Loucy (cell line): Measurements from ENCODE around the gene HOXA5.

Experiments
- H2AFZ ChIP-seq: fragments of 200-600 bp; sonication (generic); 2 replicates; pipeline ENCODE4 v1.6.0; 2016; ENCODE audit warnings: antibody characterized with exemption, mild to moderate bottlenecking, low read length, moderate library complexity
- H3F3A ChIP-seq: fragments of 200-600 bp; 2 replicates; pipeline ENCODE4 v1.6.0; 2016; ENCODE audit warnings: antibody characterized with exemption, low read depth, mild to moderate bottlenecking
- H3K27me3 ChIP-seq: fragments of 200-600 bp; sonication (generic); 2 replicates; pipeline ENCODE4 v1.6.1; 2014; ENCODE audit warnings: low read length, mild to moderate bottlenecking; ENCODE audit not compliant: insufficient read depth, poor library complexity, severe bottlenecking
- H3K36me3 ChIP-seq: fragments of 200-600 bp; sonication (generic); 2 replicates; pipeline ENCODE4 v1.6.1; 2016; ENCODE audit warnings: low read length; ENCODE audit not compliant: insufficient read depth
- H3K4me1 ChIP-seq: fragments of 200-600 bp; sonication (generic); 2 replicates; pipeline ENCODE4 v1.5.1; 2014; ENCODE audit warnings: low read length, mild to moderate bottlenecking; ENCODE audit not compliant: insufficient read depth, poor library complexity, severe bottlenecking
- H3K4me2 ChIP-seq: fragments of 200-600 bp; sonication (generic); 2 replicates; pipeline ENCODE4 v1.6.0; 2014; ENCODE audit warnings: antibody characterized with exemption, low read length, low read depth, mild to moderate bottlenecking; ENCODE audit not compliant: poor library complexity, severe bottlenecking
- H3K4me3 ChIP-seq: fragments of 200-600 bp; sonication (generic); 2 replicates; pipeline ENCODE4 v1.5.1; 2014; ENCODE audit warnings: low read length, mild to moderate bottlenecking, mixed read lengths; ENCODE audit not compliant: poor library complexity, severe bottlenecking
- H3K79me2 ChIP-seq: fragments of 200-600 bp; sonication (generic); 2 replicates; pipeline ENCODE4 v1.6.1; 2014; ENCODE audit warnings: low read length; ENCODE audit not compliant: insufficient read depth
- H3K9ac ChIP-seq: fragments of 200-600 bp; sonication (generic); 2 replicates; pipeline ENCODE4 v1.6.0; 2014; ENCODE audit warnings: mild to moderate bottlenecking, low read depth, low read length, moderate library complexity; ENCODE audit not compliant: poor library complexity, severe bottlenecking
- H3K9me2 ChIP-seq: fragments of 200-600 bp; sonication (generic); replicated peaks from 2 replicates; pipeline ENCODE4 v1.6.1; 2016; ENCODE audit warnings: low read depth, low read length, mixed read lengths
- H3K9me3 ChIP-seq: fragments of 200-600 bp; sonication (generic); 2 replicates; pipeline ENCODE4 v1.6.1; 2014; ENCODE audit warnings: mild to moderate bottlenecking, antibody characterized with exemption, low read length, low read depth; ENCODE audit not compliant: insufficient read depth
- H4K20me1 ChIP-seq: fragments of 200-600 bp; sonication (generic); 2 replicates; pipeline ENCODE4 v1.6.0; 2014; ENCODE audit warnings: antibody characterized with exemption, low read length, mild to moderate bottlenecking; ENCODE audit not compliant: insufficient read depth, poor library complexity, severe bottlenecking
- EZH2phosphoT487 ChIP-seq: fragments of 200-600 bp; IDR thresholded peaks from 2 replicates; pipeline ENCODE4 v1.6.1; 2018; ENCODE audit warnings: antibody characterized with exemption, mild to moderate bottlenecking, moderate library complexity, borderline replicate concordance
- TF ChIP-seq, protein P1 (sequence below): fragments of 200-600 bp; sonication (generic); conservative IDR thresholded peaks from 2 replicates; pipeline ENCODE4 v1.5.1; 2014; ENCODE audit warnings: mild to moderate bottlenecking, antibody characterized with exemption, low read length

Gene HOXA5

GRCh38 chr7:27115221-27116026 lies 28.1 kb downstream of the HOXA5 start:
- Histone ChIP-seq H3K36me3 (peaks cover 89% of the 10 kb centered on the region; the same call in 1 of the 2 replicates), H3K9ac (no peak overlapping the region), H3K4me2 (no peak overlapping the region), H3F3A (no peaks in the 10 kb centered on the region), H3K27me3 (no peaks in the 10 kb centered on the region), H3K9me2 (no peaks in the 10 kb centered on the region), H3K79me2 (peaks cover 95% of the 10 kb centered on the region), H3K4me1 (no peaks in the 10 kb centered on the region), H4K20me1 (peaks cover 48% of the 10 kb centered on the region), H3K9me3 (no peaks in the 10 kb centered on the region), H3K4me3 (no peak overlapping the region), H2AFZ (no peak overlapping the region)
- TF ChIP-seq, protein P1, sequence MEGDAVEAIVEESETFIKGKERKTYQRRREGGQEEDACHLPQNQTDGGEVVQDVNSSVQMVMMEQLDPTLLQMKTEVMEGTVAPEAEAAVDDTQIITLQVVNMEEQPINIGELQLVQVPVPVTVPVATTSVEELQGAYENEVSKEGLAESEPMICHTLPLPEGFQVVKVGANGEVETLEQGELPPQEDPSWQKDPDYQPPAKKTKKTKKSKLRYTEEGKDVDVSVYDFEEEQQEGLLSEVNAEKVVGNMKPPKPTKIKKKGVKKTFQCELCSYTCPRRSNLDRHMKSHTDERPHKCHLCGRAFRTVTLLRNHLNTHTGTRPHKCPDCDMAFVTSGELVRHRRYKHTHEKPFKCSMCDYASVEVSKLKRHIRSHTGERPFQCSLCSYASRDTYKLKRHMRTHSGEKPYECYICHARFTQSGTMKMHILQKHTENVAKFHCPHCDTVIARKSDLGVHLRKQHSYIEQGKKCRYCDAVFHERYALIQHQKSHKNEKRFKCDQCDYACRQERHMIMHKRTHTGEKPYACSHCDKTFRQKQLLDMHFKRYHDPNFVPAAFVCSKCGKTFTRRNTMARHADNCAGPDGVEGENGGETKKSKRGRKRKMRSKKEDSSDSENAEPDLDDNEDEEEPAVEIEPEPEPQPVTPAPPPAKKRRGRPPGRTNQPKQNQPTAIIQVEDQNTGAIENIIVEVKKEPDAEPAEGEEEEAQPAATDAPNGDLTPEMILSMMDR: no peak
- no peak for TF ChIP-seq EZH2phosphoT487

GRCh38 chr7:27114881-27115220 lies 28.6 kb downstream of the HOXA5 start:
- H3F3A ChIP-seq: no peaks in the 10 kb centered on the region

GRCh38 chr7:27113991-27114769 lies 29.3 kb downstream of the HOXA5 start:
- H3K36me3 ChIP-seq: peaks cover 91% of the 10 kb centered on the region; the same call in 1 of the 2 replicates
- H3K4me3 ChIP-seq: no peak overlapping the region
- H2AFZ ChIP-seq: no peak overlapping the region
- H4K20me1 ChIP-seq: peaks cover 51% of the 10 kb centered on the region
- no peaks in the 10 kb centered on the region for H3K27me3 ChIP-seq
- peaks cover 91% of the 10 kb centered on the region for H3K79me2 ChIP-seq
- no peak overlapping the region for H3K4me2 ChIP-seq
- no peaks in the 10 kb centered on the region for H3K4me1 ChIP-seq
- H3K9me3 ChIP-seq: no peaks in the 10 kb centered on the region
- H3K9ac ChIP-seq: no peak overlapping the region
- H3F3A ChIP-seq: no peaks in the 10 kb centered on the region
- no peak for TF ChIP-seq EZH2phosphoT487
- TF ChIP-seq, protein P1: no peak
- no peaks in the 10 kb centered on the region for H3K9me2 ChIP-seq

More at GRCh38 chr7:27114881-27115220, 28.6 kb downstream of the HOXA5 start:
- TF ChIP-seq, protein P1: no peak
- TF ChIP-seq EZH2phosphoT487: no peak
- Histone ChIP-seq H3K4me3 (no peak overlapping the region), H2AFZ (no peak overlapping the region), H3K36me3 (peaks cover 91% of the 10 kb centered on the region; the same call in 1 of the 2 replicates), H4K20me1 (peaks cover 53% of the 10 kb centered on the region), H3K4me1 (no peaks in the 10 kb centered on the region), H3K9me2 (no peaks in the 10 kb centered on the region), H3K4me2 (no peak overlapping the region), H3K79me2 (peaks cover 93% of the 10 kb centered on the region), H3K9ac (no peak overlapping the region), H3K9me3 (no peaks in the 10 kb centered on the region), H3K27me3 (no peaks in the 10 kb centered on the region)
